Activated CD4-positive, CD25-positive, alpha-beta regulatory T cell treated with anti-CD3 and anti-CD28 coated beads, Interleukin-2, amount 50 U/mL, for 24 hours (primary cell): ENCODE data around the gene TPX2.
"Not testable (repeated sequence)": the region's sequence is repeated elsewhere in the genome, so short reads cannot be mapped to it uniquely, and the experiment has no call there.

Experiments
- ATAC-seq, 2 donors: fragments of 150-1000 bp; cut with Tn5 transposase; one replicate each; pipeline ENCODE4 v1.10.0; 2021; ENCODE audit warnings: mild to moderate bottlenecking in 1 of 2, moderate library complexity in 1 of 2

Gene TPX2

DNA sequence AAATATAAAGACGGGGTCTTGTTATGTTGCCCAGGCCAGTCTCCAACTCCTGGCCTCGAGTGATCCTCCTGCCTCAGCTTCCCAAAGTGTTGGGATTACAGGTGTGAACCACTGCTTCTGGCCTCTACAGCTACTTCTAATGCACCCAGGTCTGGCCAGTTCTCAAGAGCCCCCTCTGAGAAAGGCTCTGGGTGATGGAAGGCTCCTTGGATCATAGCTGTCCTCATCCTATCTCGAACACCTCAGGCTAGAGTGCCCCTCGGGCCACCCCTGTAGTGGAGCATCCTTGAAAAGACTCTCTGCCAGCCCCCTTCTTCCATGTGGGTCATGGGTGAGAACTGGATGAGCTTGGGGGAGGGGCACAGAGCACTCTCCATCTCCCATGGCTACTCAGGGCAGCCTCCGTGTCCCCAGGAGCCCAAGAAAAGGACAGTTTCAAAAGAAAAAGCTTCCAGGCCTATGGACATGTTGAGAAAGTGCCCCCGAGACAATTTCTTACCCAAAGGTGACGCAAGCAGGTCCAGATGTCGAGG, 79.4 kb downstream of the TPX2 start:
- no peak for ATAC-seq

DNA sequence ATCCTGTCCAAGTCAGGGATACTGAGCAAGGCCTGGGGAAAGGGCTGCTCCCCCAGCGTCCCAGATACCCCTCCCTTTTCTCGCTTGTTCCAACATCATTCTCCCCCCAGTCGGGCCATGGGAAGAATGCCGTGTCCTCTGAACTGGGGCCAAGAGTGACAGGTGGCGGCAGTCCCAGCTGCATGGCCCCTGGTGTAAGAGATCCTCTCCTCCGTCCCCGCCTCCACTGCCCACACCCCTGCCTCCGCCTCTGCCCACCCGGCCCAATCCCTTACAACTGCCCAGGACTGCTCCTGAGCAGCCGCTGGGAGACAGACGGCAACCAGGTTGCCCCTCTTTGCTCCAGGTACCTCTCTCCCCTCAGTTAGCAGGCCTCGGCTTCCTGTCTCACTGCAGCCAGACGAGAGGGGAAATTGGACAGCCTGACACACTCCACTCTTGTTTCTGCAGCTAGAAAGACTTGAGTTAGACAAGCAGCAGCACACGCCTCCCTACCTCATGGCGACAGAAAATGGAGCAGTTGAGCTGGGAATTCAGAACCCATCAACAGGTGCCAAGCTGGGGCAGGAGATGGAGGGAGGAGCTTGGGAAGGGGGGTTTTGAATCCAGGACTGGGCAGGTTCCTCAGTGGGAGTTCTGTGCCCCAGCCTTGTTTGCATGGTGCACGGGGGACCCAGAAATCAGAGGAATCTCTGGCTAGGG, 80.1 kb downstream of the TPX2 start, which contains the start of gene MYLK2:
MYLK2 (plus strand) TSS at position 274 of the 702 bp plus-strand sequence; CDS start at position 499, 225 bp downstream.
- ATAC-seq = no peak

DNA sequence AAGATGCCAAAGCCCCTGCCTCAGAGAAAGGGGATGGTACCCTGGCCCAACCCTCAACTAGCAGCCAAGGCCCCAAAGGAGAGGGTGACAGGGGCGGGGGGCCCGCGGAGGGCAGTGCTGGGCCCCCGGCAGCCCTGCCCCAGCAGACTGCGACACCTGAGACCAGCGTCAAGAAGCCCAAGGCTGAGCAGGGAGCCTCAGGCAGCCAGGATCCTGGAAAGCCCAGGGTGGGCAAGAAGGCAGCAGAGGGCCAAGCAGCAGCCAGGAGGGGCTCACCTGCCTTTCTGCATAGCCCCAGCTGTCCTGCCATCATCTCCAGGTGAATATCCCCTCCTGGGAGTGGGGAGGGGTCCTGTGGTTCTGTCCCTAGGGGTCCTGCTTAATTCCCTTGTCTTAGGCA, 81.1 kb downstream of the TPX2 start:
- no peak for ATAC-seq

DNA sequence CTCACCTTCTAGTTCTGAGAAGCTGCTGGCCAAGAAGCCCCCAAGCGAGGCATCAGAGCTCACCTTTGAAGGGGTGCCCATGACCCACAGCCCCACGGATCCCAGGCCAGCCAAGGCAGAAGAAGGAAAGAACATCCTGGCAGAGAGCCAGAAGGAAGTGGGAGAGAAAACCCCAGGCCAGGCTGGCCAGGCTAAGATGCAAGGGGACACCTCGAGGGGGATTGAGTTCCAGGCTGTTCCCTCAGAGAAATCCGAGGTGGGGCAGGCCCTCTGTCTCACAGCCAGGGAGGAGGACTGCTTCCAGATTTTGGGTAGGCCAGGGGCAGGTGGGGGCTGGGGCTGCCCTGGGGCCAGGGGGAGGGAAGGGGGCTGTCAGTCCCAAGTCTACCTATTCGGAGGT, 82.3 kb downstream of the TPX2 start:
- ATAC-seq = no peak

DNA sequence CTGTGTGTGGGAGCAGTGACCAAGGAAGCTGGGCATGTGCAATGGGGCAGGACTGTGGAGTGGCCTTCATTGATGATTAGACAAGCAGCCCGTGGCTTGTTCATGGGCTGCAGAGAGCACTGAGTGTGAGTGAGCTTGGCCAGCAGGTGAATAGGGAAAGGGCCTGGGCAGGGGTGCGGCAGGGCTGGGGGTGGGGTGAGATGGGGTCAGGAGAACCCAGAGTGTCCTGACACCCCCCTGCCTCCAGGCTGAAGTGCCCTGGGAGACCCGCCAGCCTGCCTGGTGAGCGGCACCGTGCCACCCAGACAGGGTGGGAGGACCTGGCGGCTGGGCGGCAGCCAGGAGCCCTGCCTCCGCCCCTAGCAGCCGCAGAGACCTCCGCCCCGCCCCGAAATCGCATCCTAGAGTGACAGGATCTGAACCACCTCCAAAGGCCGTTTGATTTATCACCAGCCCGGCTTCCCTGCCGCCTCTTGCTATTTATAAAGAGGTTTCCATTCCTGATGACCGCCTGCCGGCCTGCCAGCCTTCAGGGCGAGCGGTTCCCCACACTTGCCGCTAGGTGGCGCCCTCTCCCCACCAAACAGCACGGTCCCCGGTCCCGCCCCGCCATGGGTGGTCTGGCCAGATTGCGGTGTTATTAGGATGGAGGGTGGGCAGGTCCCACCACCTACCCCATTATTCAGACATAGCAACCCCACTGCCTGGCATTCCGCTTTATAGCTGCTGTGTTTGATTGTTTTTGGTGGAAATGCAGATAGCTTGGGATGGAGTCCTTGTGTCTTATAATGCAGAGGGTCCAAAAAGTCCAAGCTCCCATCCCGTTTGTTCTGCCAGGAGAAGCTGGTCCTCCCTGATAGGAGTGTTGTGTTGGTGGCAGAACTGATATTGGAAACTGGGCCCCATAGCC, 83.6 kb downstream of the TPX2 start:
- ATAC-seq = peak; percentile 80

DNA sequence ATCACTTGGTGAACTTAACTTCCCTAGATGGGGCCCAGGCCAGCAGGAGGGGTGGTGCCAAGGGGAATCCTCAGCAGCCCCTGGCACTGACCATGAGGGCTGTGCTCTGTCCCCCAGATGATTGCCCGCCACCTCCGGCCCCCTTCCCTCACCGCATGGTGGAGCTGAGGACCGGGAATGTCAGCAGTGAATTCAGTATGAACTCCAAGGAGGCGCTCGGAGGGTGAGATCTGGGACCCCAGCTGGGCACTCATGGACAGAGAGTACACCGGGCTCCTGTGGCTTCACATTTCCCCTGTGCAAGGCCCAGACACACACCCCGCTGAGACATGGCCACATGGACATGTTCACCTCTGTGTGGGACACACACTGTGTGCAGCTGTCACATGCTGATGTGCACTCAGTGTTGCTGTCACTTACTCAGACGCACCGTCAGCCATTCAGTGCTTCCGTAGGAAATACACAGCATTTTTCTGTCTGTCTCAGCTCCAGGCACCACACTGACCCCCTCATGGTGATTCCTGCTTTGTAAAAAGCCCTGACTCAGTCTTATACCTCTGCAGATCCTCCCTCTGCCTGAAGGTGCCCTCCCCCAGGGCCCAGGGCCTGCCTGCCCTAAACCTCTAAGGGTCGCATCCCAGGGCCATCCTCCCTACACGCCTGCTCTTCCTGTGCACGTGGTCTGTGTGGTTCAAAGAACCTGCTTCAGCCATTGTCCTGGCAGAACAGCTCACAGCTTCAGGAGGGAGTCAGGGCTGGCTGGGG, 84.5 kb downstream of the TPX2 start:
- ATAC-seq = no peak

DNA sequence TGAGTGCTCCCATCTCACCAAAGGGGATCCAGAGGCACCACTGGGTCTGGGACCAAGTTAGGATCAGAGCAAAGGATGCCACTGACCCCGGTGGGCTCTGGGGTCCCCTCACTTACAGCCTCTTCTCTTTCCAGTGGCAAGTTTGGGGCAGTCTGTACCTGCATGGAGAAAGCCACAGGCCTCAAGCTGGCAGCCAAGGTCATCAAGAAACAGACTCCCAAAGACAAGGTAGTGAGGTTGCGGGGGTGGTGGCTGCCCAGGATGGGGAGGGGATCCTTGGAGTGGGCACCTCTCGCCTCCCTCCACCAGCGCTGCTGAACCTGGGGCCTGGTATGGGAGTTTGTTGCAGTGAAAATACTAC, 85.0 kb downstream of the TPX2 start:
- no peak for ATAC-seq

DNA sequence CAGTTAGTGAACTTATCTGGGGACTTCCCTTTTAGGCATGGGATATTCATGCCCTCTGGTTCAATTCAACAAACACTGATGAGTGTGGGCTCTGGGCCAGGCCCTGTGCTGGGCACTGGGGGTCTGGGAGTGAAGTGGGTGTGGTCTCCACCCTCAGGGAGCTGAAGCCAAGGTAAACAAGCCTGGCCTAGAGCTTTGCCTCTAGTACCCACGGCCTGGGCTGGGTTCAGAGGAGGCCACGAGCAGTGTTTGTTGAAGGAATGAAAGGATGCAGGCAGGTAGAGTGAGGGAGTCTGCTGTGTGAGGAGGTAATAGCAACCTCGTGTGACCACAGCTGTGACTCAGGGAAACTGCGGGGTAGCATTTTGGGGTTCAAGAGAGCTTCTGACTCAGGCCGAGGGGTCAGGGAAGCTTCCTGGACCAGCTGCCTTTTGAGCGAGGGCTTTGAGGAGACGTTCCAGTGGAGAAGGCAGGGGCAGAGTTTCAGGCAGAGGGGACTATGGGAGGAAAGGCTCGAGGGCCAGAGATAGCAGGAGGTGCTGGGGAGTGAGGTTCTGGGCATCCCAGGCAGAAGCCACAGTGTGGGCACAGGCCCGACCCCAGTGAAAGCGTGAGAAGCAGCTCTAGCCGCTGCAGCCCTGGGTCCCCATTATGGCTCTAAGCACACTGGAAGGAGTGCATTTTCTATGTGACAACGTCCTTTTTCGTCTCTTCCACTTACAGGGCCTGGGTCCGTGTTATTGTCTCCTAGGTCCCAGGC, 85.6 kb downstream of the TPX2 start:
- ATAC-seq = no peak

DNA sequence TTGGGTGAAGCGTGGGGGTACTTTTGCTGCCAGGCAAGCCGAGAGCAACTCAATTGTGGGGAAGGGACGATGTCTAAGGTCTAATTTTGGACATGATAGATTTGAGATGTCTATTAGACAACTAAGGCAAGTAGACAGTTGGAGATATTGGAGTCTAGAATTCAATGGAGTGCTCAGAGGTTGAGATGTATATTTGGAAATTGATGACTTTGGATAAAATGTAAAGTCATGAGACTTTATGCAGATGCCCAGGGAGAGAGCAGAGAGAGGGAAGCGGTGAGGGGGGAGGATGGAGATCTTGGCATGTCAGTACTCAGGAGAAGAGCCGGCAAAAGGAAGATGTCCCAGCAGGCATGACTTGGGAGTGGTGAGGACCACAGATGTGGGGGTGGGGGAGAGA, 87.0 kb downstream of the TPX2 start:
- no peak for ATAC-seq

DNA sequence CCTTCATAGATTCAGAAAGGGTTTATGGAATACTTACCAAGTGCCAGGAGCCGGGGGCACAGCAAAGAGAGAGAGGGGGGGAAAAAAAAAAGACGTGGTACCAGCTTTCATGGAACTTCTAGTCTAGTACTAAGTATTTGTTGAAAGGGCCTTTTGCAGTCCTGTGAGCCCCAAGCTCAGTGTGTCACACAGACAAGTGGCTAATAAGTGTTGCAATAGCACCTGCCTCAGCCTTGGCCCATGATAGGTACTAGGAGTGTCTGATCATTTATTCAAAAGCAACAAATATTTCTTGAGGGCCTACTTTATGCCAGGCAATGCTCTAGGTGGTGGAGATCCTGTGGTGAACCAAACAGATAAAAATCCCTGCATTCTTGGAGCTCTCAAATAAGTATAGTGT, 88.0 kb downstream of the TPX2 start:
- ATAC-seq = no peak

DNA sequence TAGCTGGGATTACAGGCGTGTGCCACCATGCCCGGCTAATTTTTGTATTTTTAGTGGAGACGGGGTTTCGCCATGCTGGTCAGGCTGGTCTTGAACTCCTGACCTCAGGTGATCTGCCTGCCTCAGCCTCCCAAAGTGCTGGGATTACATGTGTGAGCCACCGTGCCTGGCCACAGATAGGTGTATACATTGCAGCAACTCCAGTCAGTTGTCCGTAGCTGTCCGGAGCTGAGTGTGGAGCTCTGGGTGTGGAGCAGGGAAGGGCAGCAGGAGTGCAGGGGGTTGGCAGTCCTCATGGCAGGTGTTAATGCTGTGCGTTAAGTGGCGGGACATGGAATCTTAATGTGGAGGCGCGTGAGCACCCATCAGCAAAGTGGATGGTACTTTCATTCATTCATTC, 88.9 kb downstream of the TPX2 start:
- not testable (repeated sequence) for ATAC-seq

DNA sequence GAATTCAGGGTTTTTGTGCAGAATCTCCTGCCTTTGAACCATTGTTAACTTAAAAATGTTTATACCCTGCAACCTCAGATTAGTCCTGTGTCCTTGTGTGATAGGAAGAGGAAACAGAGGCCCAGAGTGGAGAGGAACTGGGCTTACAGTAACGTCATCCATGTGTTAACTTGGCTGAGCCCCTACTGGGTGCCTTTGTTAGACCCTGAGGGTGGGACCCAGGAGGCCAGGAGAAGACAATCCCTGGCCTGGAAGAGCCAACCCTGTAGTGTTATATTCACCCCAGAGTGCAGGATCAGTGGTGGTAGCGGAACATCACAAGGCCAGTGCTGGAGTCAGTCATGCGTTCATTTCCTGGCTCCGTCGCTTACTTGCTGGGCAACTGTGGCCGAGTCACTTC, 90.6 kb downstream of the TPX2 start:
- ATAC-seq = no peak

DNA sequence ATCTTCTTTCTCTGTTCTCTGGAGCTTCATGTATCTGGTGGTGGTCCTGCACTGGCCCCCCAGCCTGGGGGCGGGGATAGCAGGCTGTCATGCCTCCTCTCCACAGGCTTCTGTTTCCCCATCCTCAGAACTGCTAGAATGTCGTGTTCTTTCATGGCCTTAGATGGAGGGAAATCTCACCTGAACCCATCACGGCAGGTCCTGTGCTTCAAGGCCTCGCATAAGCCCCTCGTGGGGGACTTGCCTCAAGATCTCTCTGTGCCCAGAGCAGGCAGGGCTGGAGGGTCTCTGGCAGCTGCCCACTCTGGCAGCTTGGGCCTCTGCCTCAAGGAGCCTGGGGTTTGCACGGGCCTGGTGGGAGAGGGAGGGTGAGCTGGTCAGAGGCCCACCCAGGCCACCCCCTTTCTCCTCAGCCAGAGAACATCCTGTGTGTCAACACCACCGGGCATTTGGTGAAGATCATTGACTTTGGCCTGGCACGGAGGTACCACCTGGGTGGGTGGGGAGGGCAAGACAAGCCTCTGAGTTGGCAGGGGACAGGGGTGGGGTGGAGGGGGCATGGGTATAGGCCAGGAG, 91.4 kb downstream of the TPX2 start:
- no peak for ATAC-seq

DNA sequence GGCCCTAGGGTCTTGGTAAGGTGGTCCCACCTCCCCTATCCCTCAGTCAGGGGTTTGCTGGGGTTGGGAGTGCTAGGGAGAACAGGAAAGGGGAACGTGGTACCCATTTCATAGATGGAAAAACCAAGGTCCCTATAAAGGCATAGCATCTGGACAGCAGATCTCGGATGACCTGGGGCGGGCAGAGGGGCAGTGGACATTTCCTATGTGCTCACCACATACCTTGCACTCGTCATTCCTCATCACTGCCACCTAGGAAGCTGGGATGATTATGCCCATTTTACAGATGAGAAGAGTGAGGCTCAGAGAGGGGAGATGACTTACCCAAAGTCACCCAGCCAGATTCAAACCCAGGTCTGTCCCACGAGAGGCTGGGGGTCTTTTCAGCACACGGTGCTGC, 92.1 kb downstream of the TPX2 start:
- no peak for ATAC-seq

DNA sequence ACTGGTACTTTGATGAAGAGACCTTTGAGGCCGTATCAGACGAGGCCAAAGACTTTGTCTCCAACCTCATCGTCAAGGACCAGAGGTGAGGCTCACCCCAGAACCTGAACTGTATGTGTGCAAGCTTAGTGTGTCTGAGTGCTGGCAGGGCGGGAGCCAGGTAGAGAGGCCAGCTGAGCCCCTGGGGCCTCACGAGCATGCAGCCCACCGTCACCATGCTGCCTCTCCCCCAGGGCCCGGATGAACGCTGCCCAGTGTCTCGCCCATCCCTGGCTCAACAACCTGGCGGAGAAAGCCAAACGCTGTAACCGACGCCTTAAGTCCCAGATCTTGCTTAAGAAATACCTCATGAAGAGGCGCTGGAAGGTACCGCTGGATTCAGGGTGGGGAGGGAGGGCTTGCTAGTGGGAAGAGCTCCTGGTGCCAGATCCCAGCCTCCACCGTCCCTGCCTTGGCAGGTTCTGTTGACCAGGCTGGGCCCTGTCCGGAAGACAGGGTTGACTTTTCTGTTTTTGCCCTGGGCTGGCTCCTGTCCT, 92.7 kb downstream of the TPX2 start:
- ATAC-seq = no peak

DNA sequence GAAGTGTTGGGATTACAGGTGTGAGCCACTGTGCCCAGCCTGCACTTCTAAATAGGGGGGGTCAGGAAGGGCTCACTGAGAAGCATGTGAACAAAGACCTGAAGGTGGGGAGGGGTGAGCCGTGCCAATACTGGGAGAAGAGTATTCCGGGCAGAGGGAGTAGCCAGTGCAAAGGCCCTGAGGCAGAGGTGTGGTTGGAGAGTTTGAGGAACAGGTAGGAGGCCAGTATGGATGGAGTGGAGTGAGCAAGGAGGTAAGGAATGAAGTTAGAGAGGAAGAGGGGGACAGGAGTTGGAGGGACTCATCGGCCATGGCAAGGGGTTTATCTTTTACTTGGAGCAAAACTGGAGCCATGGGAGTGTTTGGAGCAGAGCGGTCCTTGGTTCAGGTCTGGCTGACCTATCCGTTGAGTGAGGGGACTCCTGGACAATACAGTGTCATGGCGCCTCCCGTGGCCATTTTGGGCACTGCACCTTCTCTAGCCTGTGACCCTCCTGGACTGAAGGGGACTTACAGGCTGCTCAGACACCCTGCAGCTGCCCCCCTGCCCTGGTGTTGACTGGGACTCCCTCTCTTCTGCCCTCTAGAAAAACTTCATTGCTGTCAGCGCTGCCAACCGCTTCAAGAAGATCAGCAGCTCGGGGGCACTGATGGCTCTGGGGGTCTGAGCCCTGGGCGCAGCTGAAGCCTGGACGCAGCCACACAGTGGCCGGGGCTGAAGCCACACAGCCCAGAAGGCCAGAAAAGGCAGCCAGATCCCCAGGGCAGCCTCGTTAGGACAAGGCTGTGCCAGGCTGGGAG, 94.2 kb downstream of the TPX2 start:
- ATAC-seq = no peak

DNA sequence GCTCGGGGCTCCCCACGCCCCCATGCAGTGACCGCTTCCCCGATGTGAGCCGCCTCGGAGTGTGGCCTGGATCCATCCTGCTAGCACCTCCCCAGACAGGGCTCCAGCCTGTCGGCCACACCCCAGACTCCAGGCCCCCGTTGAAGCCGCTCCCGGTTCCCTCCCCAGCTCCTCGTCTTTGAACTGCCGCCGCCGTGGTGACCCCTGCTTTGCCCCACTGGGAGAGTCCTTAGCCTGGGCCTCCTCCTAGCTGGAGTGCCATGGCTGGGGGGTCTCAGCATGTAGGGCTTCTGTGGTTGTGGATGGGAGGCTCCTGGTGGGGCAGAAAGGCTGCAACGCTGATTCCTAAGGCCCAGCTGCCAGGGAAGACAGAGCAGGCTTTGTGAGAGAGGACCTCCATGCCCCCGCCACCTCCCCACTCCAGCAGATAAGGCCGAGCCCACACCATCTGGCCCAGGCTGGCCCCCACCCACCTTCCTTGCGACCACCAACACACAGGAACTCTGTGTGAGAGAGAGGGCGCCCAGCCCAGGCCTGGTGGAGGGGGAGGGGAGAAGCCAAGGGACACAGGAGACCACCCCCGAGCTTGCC, 94.9 kb downstream of the TPX2 start:
- ATAC-seq = no peak

DNA sequence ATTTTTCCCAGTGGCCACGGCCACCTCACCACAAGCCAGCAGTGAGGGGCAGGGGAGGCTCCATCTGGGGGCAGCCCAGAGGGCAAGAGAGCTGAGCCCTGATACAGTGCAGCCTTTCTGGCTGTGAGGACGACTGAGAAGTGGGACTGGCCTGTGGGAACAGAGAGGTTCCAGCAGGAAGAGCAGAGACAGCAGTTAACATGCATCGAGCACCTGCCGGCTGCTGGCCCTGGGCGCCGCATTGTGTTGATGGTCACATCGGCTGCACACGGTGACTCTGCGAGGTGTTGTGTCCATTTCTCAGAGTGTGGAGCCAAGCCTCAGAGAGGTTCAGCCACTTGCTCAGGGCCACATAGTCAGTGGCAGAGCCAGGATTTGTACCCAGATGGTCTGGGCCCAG, 96.5 kb downstream of the TPX2 start:
- ATAC-seq = no peak

DNA sequence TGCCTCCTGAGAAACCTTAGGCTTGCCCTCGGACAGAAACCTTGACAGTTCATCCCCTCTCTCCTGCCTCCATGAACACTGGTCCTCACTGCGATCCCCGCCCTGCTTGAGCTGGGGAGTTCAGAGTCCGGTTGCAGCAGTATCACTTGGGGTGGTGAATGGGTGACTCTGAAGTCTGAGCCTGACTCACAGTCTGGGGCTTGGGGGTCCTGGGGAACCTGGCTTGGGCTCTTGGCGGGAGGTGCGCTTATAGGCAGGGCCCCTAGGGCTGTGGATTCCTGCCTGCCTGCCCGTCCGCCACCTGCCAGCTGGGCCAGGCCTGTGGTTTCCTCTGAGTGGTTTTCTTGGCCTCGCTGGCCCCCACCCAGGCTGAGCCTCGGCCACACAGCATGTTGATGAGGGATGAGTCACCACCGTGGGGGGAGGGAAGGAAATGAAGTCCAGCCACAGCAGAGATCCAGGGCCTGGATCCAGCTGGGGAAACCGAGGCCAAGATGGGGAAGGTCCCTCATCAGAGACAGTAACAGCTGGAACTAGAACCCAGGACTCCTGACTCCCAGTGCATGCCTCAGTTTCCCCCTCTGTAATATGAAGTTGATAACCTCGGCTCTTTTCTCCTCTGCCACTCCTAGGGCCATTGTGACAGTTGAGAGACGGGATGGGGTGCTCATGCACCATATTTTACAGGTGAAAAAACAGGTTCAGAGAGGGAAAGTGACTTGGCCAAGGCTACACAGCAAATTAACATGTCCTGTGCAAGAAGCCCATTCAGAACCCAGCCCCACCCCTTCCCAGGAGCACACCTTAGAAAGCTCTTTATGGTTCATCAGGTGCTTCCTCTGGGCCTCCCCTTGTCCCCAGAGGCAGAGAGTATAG, 97.1 kb downstream of the TPX2 start:
- peak; percentile 29 to 60 for ATAC-seq
